Activated T-cell treated with anti-CD3 and anti-CD28 coated beads, Interleukin-2, amount 50 U/mL, for 4 hours (primary cell): ENCODE data around the gene RSRC2. TPM values are rescaled to one million over a fixed set of nuclear protein-coding genes. Genes with fewer than 3 reads are reported as not detected.
"Not testable (repeated sequence)": the region's sequence is repeated elsewhere in the genome, so short reads cannot be mapped to it uniquely, and the experiment has no call there.

ENCODE experiments used
- ATAC-seq, 2 donors: fragments of 200-7000 bp; cut with Tn5 transposase; one replicate each; pipeline ENCODE4 v1.10.0; 2021
- DNase-seq: peaks from one replicate; pipeline ENCODE4 v3.0.0-alpha.2; 2020
- H3K27me3 Mint-ChIP-seq: one replicate; pipeline ENCODE4 v1.8.0; 2021; ENCODE audit warnings: low read depth, mixed read lengths
- H3K36me3 Mint-ChIP-seq: one replicate; pipeline ENCODE4 v1.8.0; 2022; ENCODE audit warnings: mixed read lengths; ENCODE audit not compliant: insufficient read depth
- H3K4me1 Mint-ChIP-seq: one replicate; pipeline ENCODE4 v1.8.0; 2021; ENCODE audit warnings: low read depth, mixed read lengths
- H3K4me3 Mint-ChIP-seq: one replicate; pipeline ENCODE4 v1.8.0; 2021; ENCODE audit warnings: mild to moderate bottlenecking, moderate library complexity, mixed read lengths
- H3K9me3 Mint-ChIP-seq: one replicate; pipeline ENCODE4 v1.8.0; 2021; ENCODE audit warnings: mixed read lengths
- total RNA-seq, 3 donors: library from RNA; stranded (reverse); gene quantifications; one replicate each; pipeline ENCODE4 v1.2.1, GENCODE V29; 2021

Gene RSRC2
- total RNA-seq, 3 donors from 2014 or later, result 84.7 to 97.3 (median 90.7) TPM

- H3K9me3 Mint-ChIP-seq, H3K4me1 Mint-ChIP-seq, H3K27me3 Mint-ChIP-seq, DNase-seq, ATAC-seq, H3K4me3 Mint-ChIP-seq: not testable (repeated sequence)
- peaks cover 44% of the 10 kb centered on the region for H3K36me3 Mint-ChIP-seq
Observed at GRCh38 chr12:122486360-122486759, 40.4 kb downstream of the RSRC2 start.

GRCh38 chr12:122484385-122484784 lies 42.4 kb downstream of the RSRC2 start:
- not testable (repeated sequence) for DNase-seq, ATAC-seq, H3K4me1 Mint-ChIP-seq, H3K9me3 Mint-ChIP-seq, H3K27me3 Mint-ChIP-seq, H3K4me3 Mint-ChIP-seq
- H3K36me3 Mint-ChIP-seq, result peaks cover 46% of the 10 kb centered on the region

GRCh38 chr12:122483969-122484368 lies 42.8 kb downstream of the RSRC2 start:
- H3K27me3 Mint-ChIP-seq, result no peaks in the 10 kb centered on the region
- H3K36me3 Mint-ChIP-seq, result peaks cover 44% of the 10 kb centered on the region
- no peak for ATAC-seq
- H3K4me1 Mint-ChIP-seq, result peaks cover 6% of the 10 kb centered on the region
- no peak for DNase-seq
- no peak overlapping the region for H3K4me3 Mint-ChIP-seq
- no peaks in the 10 kb centered on the region for H3K9me3 Mint-ChIP-seq

GRCh38 chr12:122481861-122482260 lies 44.9 kb downstream of the RSRC2 start:
- H3K4me1 Mint-ChIP-seq, result peaks cover 6% of the 10 kb centered on the region
- no peaks in the 10 kb centered on the region for H3K9me3 Mint-ChIP-seq
- DNase-seq, result no peak
- H3K27me3 Mint-ChIP-seq, result no peaks in the 10 kb centered on the region
- ATAC-seq, result no peak
- H3K36me3 Mint-ChIP-seq, result peaks cover 49% of the 10 kb centered on the region
- no peak overlapping the region for H3K4me3 Mint-ChIP-seq

GRCh38 chr12:122480753-122481152 lies 46.0 kb downstream of the RSRC2 start:
- ATAC-seq, result no peak
- Mint-ChIP-seq H3K36me3 (peaks cover 52% of the 10 kb centered on the region), H3K4me3 (no peak overlapping the region), H3K9me3 (no peaks in the 10 kb centered on the region), H3K4me1 (peaks cover 6% of the 10 kb centered on the region), H3K27me3 (no peaks in the 10 kb centered on the region)
- no peak for DNase-seq

- no peaks in the 10 kb centered on the region for H3K27me3 Mint-ChIP-seq
- ATAC-seq (no peak), DNase-seq (no peak)
- H3K36me3 Mint-ChIP-seq, result peaks cover 44% of the 10 kb centered on the region
- peaks cover 19% of the 10 kb centered on the region for H3K4me1 Mint-ChIP-seq
- H3K9me3 Mint-ChIP-seq, result no peaks in the 10 kb centered on the region
- H3K4me3 Mint-ChIP-seq, result no peak overlapping the region
Observed at GRCh38 chr12:122474324-122474716, 52.4 kb downstream of the RSRC2 start.

GRCh38 chr12:122473543-122474323 lies 53.0 kb downstream of the RSRC2 start:
- ATAC-seq (peak; percentile 82 to 96), DNase-seq (peak; percentile 10)
- H3K4me1 Mint-ChIP-seq, result peaks cover 19% of the 10 kb centered on the region
- no peaks in the 10 kb centered on the region for H3K9me3 Mint-ChIP-seq
- H3K4me3 Mint-ChIP-seq, result no peak overlapping the region
- H3K27me3 Mint-ChIP-seq, result no peaks in the 10 kb centered on the region
- peaks cover 41% of the 10 kb centered on the region for H3K36me3 Mint-ChIP-seq

- Mint-ChIP-seq H3K9me3 (no peaks in the 10 kb centered on the region), H3K27me3 (no peaks in the 10 kb centered on the region), H3K36me3 (peaks cover 30% of the 10 kb centered on the region), H3K4me3 (no peak overlapping the region), H3K4me1 (peaks cover 19% of the 10 kb centered on the region)
- DNase-seq (no peak), ATAC-seq (peak; percentile 31 to 47)
Observed at GRCh38 chr12:122471324-122472226, 55.2 kb downstream of the RSRC2 start.

GRCh38 chr12:122470576-122470975 lies 56.2 kb downstream of the RSRC2 start:
- DNase-seq, ATAC-seq, H3K27me3 Mint-ChIP-seq, H3K4me3 Mint-ChIP-seq, H3K9me3 Mint-ChIP-seq: not testable (repeated sequence)
- Mint-ChIP-seq H3K4me1 (peaks cover 19% of the 10 kb centered on the region), H3K36me3 (peaks cover 20% of the 10 kb centered on the region)

GRCh38 chr12:122469856-122470255 lies 56.9 kb downstream of the RSRC2 start:
- H3K4me1 Mint-ChIP-seq, result peaks cover 16% of the 10 kb centered on the region
- not testable (repeated sequence) for H3K4me3 Mint-ChIP-seq, H3K27me3 Mint-ChIP-seq, DNase-seq, ATAC-seq, H3K9me3 Mint-ChIP-seq
- H3K36me3 Mint-ChIP-seq, result peaks cover 15% of the 10 kb centered on the region

GRCh38 chr12:122467983-122468382 lies 58.8 kb downstream of the RSRC2 start:
- peaks cover 7% of the 10 kb centered on the region for H3K4me1 Mint-ChIP-seq
- H3K4me3 Mint-ChIP-seq, result no peak overlapping the region

GRCh38 chr12:122464317-122465042 lies 62.3 kb downstream of the RSRC2 start:
- not testable (repeated sequence) for H3K9me3 Mint-ChIP-seq, H3K36me3 Mint-ChIP-seq, ATAC-seq, DNase-seq, H3K4me1 Mint-ChIP-seq, H3K4me3 Mint-ChIP-seq, H3K27me3 Mint-ChIP-seq

More at GRCh38 chr12:122467983-122468382, 58.8 kb downstream of the RSRC2 start:
- no peaks in the 10 kb centered on the region for H3K27me3 Mint-ChIP-seq
- no peaks in the 10 kb centered on the region for H3K9me3 Mint-ChIP-seq
- DNase-seq, result no peak
- ATAC-seq, result no peak
- H3K36me3 Mint-ChIP-seq, result peaks cover under 1% of the 10 kb centered on the region

- no peak overlapping the region for H3K4me3 Mint-ChIP-seq
- peaks cover 6% of the 10 kb centered on the region for H3K4me1 Mint-ChIP-seq
- no peaks in the 10 kb centered on the region for H3K36me3 Mint-ChIP-seq
Observed at GRCh38 chr12:122460641-122461040, 66.1 kb downstream of the RSRC2 start.

GRCh38 chr12:122460061-122460460 lies 66.7 kb downstream of the RSRC2 start:
- no peaks in the 10 kb centered on the region for H3K9me3 Mint-ChIP-seq
- no peak overlapping the region for H3K4me3 Mint-ChIP-seq
- ATAC-seq (no peak), DNase-seq (no peak)
- H3K27me3 Mint-ChIP-seq, result no peaks in the 10 kb centered on the region
- H3K36me3 Mint-ChIP-seq, result no peaks in the 10 kb centered on the region
- peaks cover 6% of the 10 kb centered on the region for H3K4me1 Mint-ChIP-seq

More at GRCh38 chr12:122460641-122461040, 66.1 kb downstream of the RSRC2 start:
- ATAC-seq (no peak), DNase-seq (no peak)
- Mint-ChIP-seq H3K27me3 (no peaks in the 10 kb centered on the region), H3K9me3 (no peaks in the 10 kb centered on the region)
